Activated naive CD8-positive, alpha-beta T cell (primary cell): ENCODE results near the gene AGMAT.

Experiments used
- H3K27ac Mint-ChIP-seq: one replicate; pipeline ENCODE4 v1.8.0; 2021; ENCODE audit warnings: mixed read lengths
- H3K27me3 Mint-ChIP-seq: one replicate; pipeline ENCODE4 v1.8.0; 2021; ENCODE audit warnings: mixed read lengths
- H3K36me3 Mint-ChIP-seq: one replicate; pipeline ENCODE4 v1.8.0; 2021; ENCODE audit warnings: mixed read lengths
- H3K4me1 Mint-ChIP-seq: one replicate; pipeline ENCODE4 v1.8.0; 2021; ENCODE audit warnings: low read depth, mixed read lengths
- H3K4me3 Mint-ChIP-seq: one replicate; pipeline ENCODE4 v1.8.0; 2021; ENCODE audit warnings: mild to moderate bottlenecking, mixed read lengths
- H3K9me3 Mint-ChIP-seq: one replicate; pipeline ENCODE4 v1.8.0; 2021; ENCODE audit warnings: low read depth, mixed read lengths

AGMAT gene

GRCh38 chr1:15592285-15592684, 7.4 kb upstream of the AGMAT start:
- no peaks in the 10 kb centered on the region for H3K9me3 Mint-ChIP-seq
- H3K4me1 Mint-ChIP-seq, result peaks cover 2% of the 10 kb centered on the region
- H3K27me3 Mint-ChIP-seq, result no peaks in the 10 kb centered on the region
- no peak overlapping the region for H3K27ac Mint-ChIP-seq
- H3K36me3 Mint-ChIP-seq, result peaks cover 5% of the 10 kb centered on the region
- H3K4me3 Mint-ChIP-seq, result no peak overlapping the region

DNA sequence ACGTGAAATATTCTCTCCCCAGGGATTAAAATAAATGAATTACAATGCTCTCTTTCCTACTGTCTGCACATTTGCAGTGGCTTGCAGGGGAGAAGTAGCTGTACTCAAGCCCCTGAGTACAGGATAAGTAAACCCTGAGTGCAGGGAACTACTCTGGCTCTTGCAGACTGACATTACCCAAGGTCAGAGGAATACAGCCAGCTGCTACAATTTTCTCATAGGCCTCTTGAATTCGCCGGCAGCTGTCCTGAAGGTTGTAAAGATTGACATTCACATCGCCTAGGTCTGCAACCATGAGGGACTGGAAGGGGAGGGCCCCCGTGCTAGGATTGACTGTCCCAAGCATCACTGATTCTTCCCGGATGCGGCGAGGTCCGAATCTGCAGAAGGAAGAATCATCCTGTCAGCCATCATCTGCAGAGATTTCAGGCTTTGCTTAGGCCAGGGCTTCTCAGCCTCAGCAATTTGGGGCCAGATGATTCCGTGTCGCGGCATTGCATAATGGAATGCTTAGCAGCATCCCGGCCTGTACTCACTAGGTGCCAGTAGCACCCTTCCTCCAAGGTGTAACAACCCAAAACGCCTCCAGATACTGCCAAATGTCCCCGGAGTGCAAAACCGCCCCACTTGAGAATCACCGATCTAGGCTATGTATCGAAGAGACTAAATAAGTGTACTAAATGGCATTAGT, 1.7 kb downstream of the AGMAT start:
- H3K9me3 Mint-ChIP-seq, result no peaks in the 10 kb centered on the region
- H3K27me3 Mint-ChIP-seq, result no peaks in the 10 kb centered on the region
- peak overlapping the region; percentile 89 for H3K27ac Mint-ChIP-seq
- H3K4me3 Mint-ChIP-seq, result peak overlapping the region; percentile 84
- H3K4me1 Mint-ChIP-seq, result peaks cover 49% of the 10 kb centered on the region
- H3K36me3 Mint-ChIP-seq, result peaks cover 9% of the 10 kb centered on the region

DNA sequence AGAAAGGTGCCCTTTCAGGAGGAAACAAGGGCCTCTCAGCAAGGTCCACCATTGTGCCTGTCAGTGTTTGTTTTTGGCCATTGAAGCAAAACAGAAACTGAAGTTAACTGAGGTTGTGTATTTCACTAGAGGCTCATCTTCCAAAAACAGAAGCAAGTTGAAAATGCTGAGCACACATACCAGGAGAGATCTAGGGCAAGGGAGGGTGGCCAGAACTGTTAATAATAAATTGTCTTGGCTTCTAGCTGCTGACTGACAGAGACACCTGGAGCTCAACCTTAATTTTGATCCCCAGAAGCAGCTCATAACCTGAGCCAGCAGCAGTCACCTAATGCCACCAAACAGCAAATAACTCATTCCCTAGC, 5.2 kb downstream of the AGMAT start:
- H3K27ac Mint-ChIP-seq, result peak overlapping the region; percentile 93
- no peaks in the 10 kb centered on the region for H3K9me3 Mint-ChIP-seq
- no peaks in the 10 kb centered on the region for H3K27me3 Mint-ChIP-seq
- peaks cover 4% of the 10 kb centered on the region for H3K36me3 Mint-ChIP-seq
- peak overlapping the region; percentile 33 for H3K4me3 Mint-ChIP-seq
- peaks cover 51% of the 10 kb centered on the region for H3K4me1 Mint-ChIP-seq

GRCh38 chr1:15578921-15579682, 5.7 kb downstream of the AGMAT start:
- peaks cover 49% of the 10 kb centered on the region for H3K4me1 Mint-ChIP-seq
- H3K27ac Mint-ChIP-seq, result peak overlapping the region; percentile 93
- H3K36me3 Mint-ChIP-seq, result peaks cover 4% of the 10 kb centered on the region
- peak overlapping the region; percentile 33 for H3K4me3 Mint-ChIP-seq
- no peaks in the 10 kb centered on the region for H3K9me3 Mint-ChIP-seq
- H3K27me3 Mint-ChIP-seq, result no peaks in the 10 kb centered on the region

GRCh38 chr1:15577691-15578090, 7.2 kb downstream of the AGMAT start:
- Mint-ChIP-seq H3K9me3 (no peaks in the 10 kb centered on the region), H3K27ac (peak overlapping the region; percentile 93), H3K4me1 (peaks cover 37% of the 10 kb centered on the region), H3K4me3 (peak overlapping the region; percentile 22), H3K36me3 (peaks cover 6% of the 10 kb centered on the region), H3K27me3 (no peaks in the 10 kb centered on the region)

- Mint-ChIP-seq H3K9me3 (no peaks in the 10 kb centered on the region), H3K4me3 (no peak overlapping the region), H3K27me3 (no peaks in the 10 kb centered on the region), H3K4me1 (peaks cover 35% of the 10 kb centered on the region), H3K36me3 (peaks cover 11% of the 10 kb centered on the region), H3K27ac (no peak overlapping the region)
These were observed 9.2 kb downstream of the AGMAT start for GRCh38 chr1:15575549-15576150.

GRCh38 chr1:15574741-15575140, 10.1 kb downstream of the AGMAT start:
- Mint-ChIP-seq H3K27ac (no peak overlapping the region), H3K4me3 (no peak overlapping the region), H3K27me3 (no peaks in the 10 kb centered on the region), H3K4me1 (peaks cover 30% of the 10 kb centered on the region), H3K36me3 (peaks cover 10% of the 10 kb centered on the region), H3K9me3 (no peaks in the 10 kb centered on the region)

DNA sequence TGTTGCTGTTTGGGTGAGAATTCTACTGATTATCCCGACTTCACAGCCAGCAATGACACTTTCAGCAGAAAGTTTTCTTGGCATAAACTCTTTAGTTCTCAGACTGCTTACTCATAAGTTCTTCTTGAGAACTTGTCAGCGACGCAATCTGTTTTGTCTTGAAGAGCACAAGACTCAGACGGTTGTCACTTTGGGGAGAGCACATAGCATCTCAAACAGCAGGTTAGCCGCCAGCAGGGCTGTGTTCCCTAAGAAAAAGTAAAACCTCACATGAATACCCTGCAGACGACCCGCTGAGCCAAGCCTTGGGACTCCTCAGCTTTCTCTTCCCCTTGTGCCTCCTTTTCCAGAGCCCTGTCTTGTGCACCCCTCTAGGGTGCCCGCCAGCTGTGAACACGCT, 11.4 kb downstream of the AGMAT start:
- peaks cover 8% of the 10 kb centered on the region for H3K36me3 Mint-ChIP-seq

DNA sequence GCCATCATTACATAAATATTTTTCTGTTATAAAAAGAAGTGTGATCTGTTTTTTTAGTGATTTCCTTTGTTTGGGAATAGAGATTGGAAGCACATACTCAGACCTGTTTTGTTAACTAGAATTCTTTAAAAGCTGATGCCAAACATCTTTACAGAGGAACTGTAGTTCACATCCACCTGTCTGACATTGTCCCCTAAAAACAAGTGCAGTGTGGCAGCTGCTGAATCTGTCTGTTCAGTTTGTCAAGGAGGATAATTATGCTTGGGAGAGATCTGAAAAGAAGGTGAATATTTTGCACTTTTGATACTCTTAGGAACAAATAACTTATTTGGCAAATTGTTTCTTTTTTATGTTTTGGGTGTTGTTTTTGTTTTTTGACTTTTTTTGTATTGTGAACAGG, 13.6 kb downstream of the AGMAT start:
- peak overlapping the region; percentile 64 for H3K27ac Mint-ChIP-seq
- no peaks in the 10 kb centered on the region for H3K27me3 Mint-ChIP-seq

More for the DNA sequence above, 11.4 kb downstream of the AGMAT start:
- H3K4me3 Mint-ChIP-seq, result no peak overlapping the region
- H3K27ac Mint-ChIP-seq, result no peak overlapping the region
- H3K4me1 Mint-ChIP-seq, result peaks cover 19% of the 10 kb centered on the region
- H3K27me3 Mint-ChIP-seq, result no peaks in the 10 kb centered on the region
- H3K9me3 Mint-ChIP-seq, result no peaks in the 10 kb centered on the region

DNA sequence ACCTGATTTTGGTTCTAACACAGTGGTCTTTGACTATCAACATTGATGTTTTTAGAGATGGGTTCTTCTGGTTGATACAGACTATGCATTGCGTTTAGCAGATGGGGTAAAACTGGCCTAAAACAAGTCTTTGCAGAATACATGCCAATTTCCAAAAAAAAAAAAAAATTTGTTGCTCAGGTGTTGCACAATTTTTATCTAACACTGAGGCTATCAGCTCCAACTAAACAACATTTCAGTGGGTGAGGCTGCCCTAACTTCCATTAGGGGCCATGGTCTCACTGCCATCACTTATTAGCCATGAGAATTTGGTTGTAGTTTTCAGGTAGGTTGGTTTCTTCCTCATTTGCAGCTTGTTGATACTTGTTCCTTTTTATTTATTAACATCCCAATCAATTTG, 14.0 kb downstream of the AGMAT start:
- Mint-ChIP-seq H3K9me3 (no peaks in the 10 kb centered on the region), H3K4me3 (no peak overlapping the region), H3K36me3 (peaks cover 8% of the 10 kb centered on the region), H3K27ac (no peak overlapping the region), H3K27me3 (no peaks in the 10 kb centered on the region), H3K4me1 (peaks cover 5% of the 10 kb centered on the region)

More for the DNA sequence above, 13.6 kb downstream of the AGMAT start:
- peaks cover 8% of the 10 kb centered on the region for H3K36me3 Mint-ChIP-seq
- H3K4me3 Mint-ChIP-seq, result no peak overlapping the region
- peaks cover 5% of the 10 kb centered on the region for H3K4me1 Mint-ChIP-seq
- H3K9me3 Mint-ChIP-seq, result no peaks in the 10 kb centered on the region

DNA sequence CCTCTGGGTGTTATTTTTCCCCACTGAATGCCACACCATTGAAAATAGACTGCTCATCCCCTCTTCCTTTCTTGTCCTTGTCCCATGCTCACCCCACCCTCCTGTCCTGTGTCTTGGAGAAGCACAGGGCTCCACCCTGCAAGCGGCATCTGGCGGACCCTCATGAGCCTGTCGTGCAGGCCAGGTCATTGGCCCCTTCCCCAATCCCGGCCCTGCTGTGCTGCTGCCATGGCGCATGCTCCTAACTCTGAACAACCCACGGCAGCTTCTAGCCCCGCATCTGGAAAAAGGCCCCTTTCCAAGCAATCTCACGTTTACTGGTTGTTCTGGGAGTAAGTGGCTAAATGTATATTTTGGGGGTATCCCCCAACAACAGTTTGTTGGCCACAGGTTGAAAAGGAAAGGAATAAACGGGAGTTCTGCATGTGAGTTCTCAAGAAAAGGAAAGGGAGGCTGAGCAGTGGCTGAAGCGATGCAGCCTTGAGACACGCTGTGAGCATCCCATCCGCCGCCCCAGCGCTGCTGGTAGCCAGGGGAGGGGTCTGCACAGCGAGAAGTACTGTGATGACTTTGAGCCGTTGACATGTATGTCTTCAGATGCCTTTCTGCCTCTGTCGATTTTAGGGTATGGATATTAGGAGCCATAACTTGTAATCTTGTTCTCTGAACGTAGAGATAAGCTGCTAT, 16.3 kb downstream of the AGMAT start:
- H3K4me3 Mint-ChIP-seq, result no peak overlapping the region
- H3K27ac Mint-ChIP-seq, result no peak overlapping the region
- H3K4me1 Mint-ChIP-seq, result peaks cover 5% of the 10 kb centered on the region
- H3K36me3 Mint-ChIP-seq, result peaks cover 8% of the 10 kb centered on the region
- no peaks in the 10 kb centered on the region for H3K27me3 Mint-ChIP-seq
- no peaks in the 10 kb centered on the region for H3K9me3 Mint-ChIP-seq

DNA sequence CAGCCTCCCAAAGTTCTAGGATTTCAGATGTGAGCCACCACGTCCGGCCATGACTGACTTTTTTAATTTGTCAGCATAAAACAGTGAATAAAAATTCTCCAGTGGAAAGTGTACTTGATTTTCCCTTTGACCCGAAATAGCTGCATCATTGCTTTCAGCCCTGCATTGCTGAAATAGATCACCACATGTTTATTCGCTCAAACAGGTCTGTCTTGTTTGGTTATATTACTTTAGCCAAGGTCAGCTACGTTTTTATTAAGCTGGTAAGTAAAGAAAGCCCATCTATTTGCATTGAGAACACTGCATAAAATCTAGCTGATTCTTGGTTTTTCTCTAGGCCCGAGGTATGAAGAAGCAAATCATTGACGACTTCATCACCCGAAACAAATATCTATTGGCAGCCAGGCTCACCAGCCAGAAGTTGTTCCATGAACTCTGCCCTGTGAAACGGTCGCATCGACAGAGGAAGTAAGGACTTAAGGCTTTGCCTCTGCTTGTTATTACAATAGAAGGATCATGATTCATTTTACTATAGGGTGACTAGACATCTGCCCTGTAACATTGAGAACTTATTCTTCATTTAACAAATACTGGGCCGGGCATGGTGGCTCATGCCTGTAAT, 25.6 kb downstream of the AGMAT start:
- no peaks in the 10 kb centered on the region for H3K36me3 Mint-ChIP-seq

GRCh38 chr1:15558516-15558915, 26.3 kb downstream of the AGMAT start:
- no peaks in the 10 kb centered on the region for H3K4me1 Mint-ChIP-seq
- H3K27me3 Mint-ChIP-seq, result no peaks in the 10 kb centered on the region
- H3K27ac Mint-ChIP-seq, result no peak overlapping the region
- H3K9me3 Mint-ChIP-seq, result no peaks in the 10 kb centered on the region
- H3K4me3 Mint-ChIP-seq, result no peak overlapping the region
- no peaks in the 10 kb centered on the region for H3K36me3 Mint-ChIP-seq

More for the DNA sequence above, 25.6 kb downstream of the AGMAT start:
- no peak overlapping the region for H3K27ac Mint-ChIP-seq
- H3K9me3 Mint-ChIP-seq, result no peaks in the 10 kb centered on the region
- H3K4me3 Mint-ChIP-seq, result no peak overlapping the region
- no peaks in the 10 kb centered on the region for H3K27me3 Mint-ChIP-seq
- no peaks in the 10 kb centered on the region for H3K4me1 Mint-ChIP-seq

DNA sequence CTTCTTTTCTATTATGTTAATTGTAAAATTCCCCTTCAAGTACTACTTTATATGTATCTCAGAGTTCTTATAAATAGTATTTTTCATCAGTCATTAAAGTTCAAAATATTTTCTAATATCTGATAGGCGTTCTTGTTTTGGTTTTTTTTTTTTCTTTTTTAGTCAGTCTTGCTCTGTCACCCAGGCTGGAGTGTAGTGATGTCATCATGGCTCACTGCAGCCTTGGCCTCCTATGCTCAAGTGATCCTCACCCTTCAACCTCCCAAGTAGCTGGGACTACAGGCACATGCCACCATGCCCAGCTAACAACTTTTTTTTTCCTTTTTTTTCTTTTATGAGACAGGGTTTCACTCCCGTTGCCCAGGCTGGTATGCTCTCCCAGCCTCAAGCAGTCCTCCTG, 27.3 kb downstream of the AGMAT start:
- Mint-ChIP-seq H3K27me3 (no peaks in the 10 kb centered on the region), H3K9me3 (no peaks in the 10 kb centered on the region), H3K4me3 (no peak overlapping the region), H3K4me1 (no peaks in the 10 kb centered on the region), H3K27ac (no peak overlapping the region), H3K36me3 (no peaks in the 10 kb centered on the region)
